Liver (tissue), 3 donors: Measurements from ENCODE around the gene GABRA4.

ENCODE experiments used
- CTCF ChIP-seq: fragments of 150-350 bp; IDR thresholded peaks from 2 replicates; pipeline ENCODE4 v1.5.1; 2017; ENCODE audit warnings: improper control_type of control experiment, low read depth, low read length; ENCODE audit not compliant: missing input control
- JUND ChIP-seq, 2 donors: IDR thresholded peaks; 2 replicates each; pipeline ENCODE4 v1.6.1; 2016; ENCODE audit warnings: antibody characterized with exemption in 2 of 2
- SP1 ChIP-seq: IDR thresholded peaks from 2 replicates; pipeline ENCODE4 v1.6.1; 2018; ENCODE audit warnings: antibody characterized with exemption, mild to moderate bottlenecking
- TAF1 ChIP-seq: conservative IDR thresholded peaks from 2 replicates; pipeline ENCODE4 v1.6.1; 2016; ENCODE audit warnings: antibody characterized with exemption, mild to moderate bottlenecking
- YY1 ChIP-seq: IDR thresholded peaks from 2 replicates; pipeline ENCODE4 v1.6.1; 2016; ENCODE audit warnings: antibody characterized with exemption, mild to moderate bottlenecking
- ZBTB33 ChIP-seq: IDR thresholded peaks from 2 replicates; pipeline ENCODE4 v1.6.1; 2016; ENCODE audit warnings: antibody characterized with exemption
- TF ChIP-seq, protein P1 (sequence below): IDR thresholded peaks from 2 replicates; pipeline ENCODE4 v1.6.1; 2016; ENCODE audit warnings: antibody characterized with exemption, mild to moderate bottlenecking
- TF ChIP-seq, protein P2 (sequence below): IDR thresholded peaks from 2 replicates; pipeline ENCODE4 v1.6.1; 2016; ENCODE audit warnings: antibody characterized with exemption
- donor health status: healthy.
- donor health status: healthy.

DNA sequence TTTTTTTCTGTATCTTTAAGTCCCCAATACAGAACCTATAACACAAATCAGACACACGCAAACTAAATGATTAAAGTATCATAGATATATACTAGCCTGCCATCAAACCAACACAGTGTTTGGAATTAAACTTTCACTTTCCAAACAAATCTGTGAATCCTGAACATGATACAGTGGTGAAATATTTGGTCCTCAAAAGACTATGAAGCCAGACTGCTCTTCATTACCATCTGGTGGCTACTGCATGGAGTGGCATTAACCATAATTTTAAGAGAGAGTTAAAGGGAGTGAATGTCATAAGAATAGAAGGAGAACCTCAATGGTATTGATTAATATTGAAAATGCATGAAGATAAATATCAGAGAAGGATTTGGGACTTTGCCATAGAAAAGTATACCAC is 9.2 kb upstream of the GABRA4 start:
- TF ChIP-seq, protein P1, sequence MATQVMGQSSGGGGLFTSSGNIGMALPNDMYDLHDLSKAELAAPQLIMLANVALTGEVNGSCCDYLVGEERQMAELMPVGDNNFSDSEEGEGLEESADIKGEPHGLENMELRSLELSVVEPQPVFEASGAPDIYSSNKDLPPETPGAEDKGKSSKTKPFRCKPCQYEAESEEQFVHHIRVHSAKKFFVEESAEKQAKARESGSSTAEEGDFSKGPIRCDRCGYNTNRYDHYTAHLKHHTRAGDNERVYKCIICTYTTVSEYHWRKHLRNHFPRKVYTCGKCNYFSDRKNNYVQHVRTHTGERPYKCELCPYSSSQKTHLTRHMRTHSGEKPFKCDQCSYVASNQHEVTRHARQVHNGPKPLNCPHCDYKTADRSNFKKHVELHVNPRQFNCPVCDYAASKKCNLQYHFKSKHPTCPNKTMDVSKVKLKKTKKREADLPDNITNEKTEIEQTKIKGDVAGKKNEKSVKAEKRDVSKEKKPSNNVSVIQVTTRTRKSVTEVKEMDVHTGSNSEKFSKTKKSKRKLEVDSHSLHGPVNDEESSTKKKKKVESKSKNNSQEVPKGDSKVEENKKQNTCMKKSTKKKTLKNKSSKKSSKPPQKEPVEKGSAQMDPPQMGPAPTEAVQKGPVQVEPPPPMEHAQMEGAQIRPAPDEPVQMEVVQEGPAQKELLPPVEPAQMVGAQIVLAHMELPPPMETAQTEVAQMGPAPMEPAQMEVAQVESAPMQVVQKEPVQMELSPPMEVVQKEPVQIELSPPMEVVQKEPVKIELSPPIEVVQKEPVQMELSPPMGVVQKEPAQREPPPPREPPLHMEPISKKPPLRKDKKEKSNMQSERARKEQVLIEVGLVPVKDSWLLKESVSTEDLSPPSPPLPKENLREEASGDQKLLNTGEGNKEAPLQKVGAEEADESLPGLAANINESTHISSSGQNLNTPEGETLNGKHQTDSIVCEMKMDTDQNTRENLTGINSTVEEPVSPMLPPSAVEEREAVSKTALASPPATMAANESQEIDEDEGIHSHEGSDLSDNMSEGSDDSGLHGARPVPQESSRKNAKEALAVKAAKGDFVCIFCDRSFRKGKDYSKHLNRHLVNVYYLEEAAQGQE: no peak
- peak; percentile 4 for TF ChIP-seq CTCF
- no peak for TF ChIP-seq TAF1
- TF ChIP-seq SP1: no peak
- TF ChIP-seq JUND (IDR thresholded peaks at IDR 0.05): no peak
- TF ChIP-seq ZBTB33: no peak
- TF ChIP-seq YY1: no peak
- TF ChIP-seq, protein P2, sequence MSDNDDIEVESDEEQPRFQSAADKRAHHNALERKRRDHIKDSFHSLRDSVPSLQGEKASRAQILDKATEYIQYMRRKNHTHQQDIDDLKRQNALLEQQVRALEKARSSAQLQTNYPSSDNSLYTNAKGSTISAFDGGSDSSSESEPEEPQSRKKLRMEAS: no peak
